OCI-LY7 (cell line): Measurements from ENCODE around the gene ST6GAL2. TPM values are rescaled to one million over a fixed set of nuclear protein-coding genes. Genes with fewer than 3 reads are reported as not detected.

Experiments used
- BruUV-seq: library from RNA; stranded (reverse); fragments of 400-500 nt; replicated peaks from 2 replicates; lab custom pipeline; 2021; lab: Mats Ljungman, UMichigan
- CTCF ChIA-PET: fragments of 300-600 bp; sonication (Branson Sonifier 250); formaldehyde crosslinking; loops from one replicate; lab custom pipeline; 2022; ENCODE audit warnings: antibody characterized with exemption; ENCODE audit not compliant: unreplicated experiment; lab: Charles Lee
- POLR2A ChIA-PET: fragments of 300-600 bp; sonication (Branson Sonifier 250); formaldehyde crosslinking; loops from one replicate; lab custom pipeline; 2022; ENCODE audit warnings: antibody characterized with exemption; lab: Charles Lee
- DNase-seq: peaks from one replicate; pipeline ENCODE4 v3.0.0-alpha.2; 2015; ENCODE audit warnings: low spot score
- H2AFZ ChIP-seq: fragments of 200-600 bp; sonication (generic), shearing (Covaris generic); 2 replicates; pipeline ENCODE4 v1.6.1; 2014; ENCODE audit warnings: mild to moderate bottlenecking, antibody characterized with exemption, low read length, moderate library complexity
- H3K27ac ChIP-seq: fragments of 200-600 bp; sonication (generic); 2 replicates; pipeline ENCODE4 v1.5.1; 2014; ENCODE audit warnings: mixed run types, low read depth, mild to moderate bottlenecking, moderate library complexity, low read length, inconsistent platforms; ENCODE audit not compliant: poor library complexity, severe bottlenecking
- H3K36me3 ChIP-seq: fragments of 200-600 bp; sonication (generic); 2 replicates; pipeline ENCODE4 v1.6.1; 2014; ENCODE audit warnings: mild to moderate bottlenecking, antibody characterized with exemption, low read length, moderate library complexity, mixed read lengths; ENCODE audit not compliant: insufficient read depth
- H3K4me1 ChIP-seq: fragments of 200-600 bp; sonication (generic); 2 replicates; pipeline ENCODE4 v1.5.1; 2014; ENCODE audit warnings: mild to moderate bottlenecking, low read length; ENCODE audit not compliant: insufficient read depth, poor library complexity, severe bottlenecking
- H3K4me2 ChIP-seq: fragments of 200-600 bp; sonication (generic); 2 replicates; pipeline ENCODE4 v1.6.1; 2014; ENCODE audit warnings: mild to moderate bottlenecking, low read length
- H3K4me3 ChIP-seq: fragments of 200-600 bp; sonication (generic); 2 replicates; pipeline ENCODE4 v1.5.1; 2014; ENCODE audit warnings: mild to moderate bottlenecking, low read depth, low read length; ENCODE audit not compliant: poor library complexity, severe bottlenecking
- H3K79me2 ChIP-seq: fragments of 200-600 bp; sonication (generic); 2 replicates; pipeline ENCODE4 v1.6.1; 2016; ENCODE audit warnings: low read depth, mild to moderate bottlenecking, low read length, moderate library complexity, mixed read lengths; ENCODE audit not compliant: insufficient read depth
- H3K9me2 ChIP-seq: fragments of 200-600 bp; sonication (generic); 2 replicates; pipeline ENCODE4 v1.6.1; 2016; ENCODE audit warnings: mild to moderate bottlenecking, low read length, mixed read lengths; ENCODE audit not compliant: insufficient read depth
- H3K9me3 ChIP-seq: fragments of 200-600 bp; sonication (generic); 2 replicates; pipeline ENCODE4 v1.6.1; 2014; ENCODE audit warnings: mild to moderate bottlenecking, mixed run types, low read length, mixed read lengths
- H4K20me1 ChIP-seq: fragments of 200-600 bp; sonication (generic); 2 replicates; pipeline ENCODE4 v1.6.1; 2014; ENCODE audit warnings: mild to moderate bottlenecking, antibody characterized with exemption, low read length, moderate library complexity, mixed read lengths; ENCODE audit not compliant: insufficient read depth
- EZH2phosphoT487 ChIP-seq: fragments of 200-600 bp; sonication (generic); IDR thresholded peaks from 2 replicates; pipeline ENCODE4 v1.6.1; 2018; ENCODE audit warnings: low read depth, borderline replicate concordance, mild to moderate bottlenecking, mixed run types, antibody characterized with exemption, low read length, moderate library complexity, mixed read lengths
- intact Hi-C: fragments of 100-400 bp; cut with micrococcal nuclease; formaldehyde crosslinking; loops from one replicate; pipeline ENCODE4 v1.10.0; 2022; ENCODE audit not compliant: unreplicated experiment
- total RNA-seq, 2 experiments: library from RNA; depleted of rRNA in 1 of 2; stranded (reverse); fragments of >200 nt in 1 of 2; shearing (Covaris generic) in 1 of 2; gene quantifications; 2 replicates each; pipeline ENCODE4 v1.2.3, GENCODE V29; 2014 to 2022
- TF ChIP-seq, protein P1 (sequence below): fragments of 200-600 bp; sonication (generic); conservative IDR thresholded peaks from 2 replicates; pipeline ENCODE4 v1.5.1; 2014; ENCODE audit warnings: mild to moderate bottlenecking, antibody characterized with exemption, low read length, moderate library complexity, mixed read lengths

Gene ST6GAL2
- total RNA-seq, 2 experiments from 2014 or later: not detected

DNA sequence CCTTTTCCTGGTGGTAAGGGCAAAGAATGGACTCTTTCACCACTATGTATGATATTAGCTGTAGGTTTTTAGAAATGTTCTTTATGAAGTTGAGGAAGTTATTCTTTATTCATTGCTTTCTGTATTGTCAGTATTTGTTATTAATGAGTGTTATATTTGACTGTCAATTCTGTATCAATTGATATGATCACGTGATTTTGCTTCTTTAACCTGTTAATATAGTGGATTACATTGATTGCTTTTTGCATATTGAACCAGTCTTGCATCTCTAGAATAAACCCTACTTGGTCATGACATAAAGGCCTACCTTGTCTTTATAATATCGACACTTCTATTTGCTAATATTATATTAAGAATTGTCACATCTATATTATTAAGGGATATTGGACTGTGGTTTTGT, 18.3 kb upstream of the ST6GAL2 start:
- BruUV-seq: no TSS peak
- H3K4me3 ChIP-seq: no peak overlapping the region
- no peak for DNase-seq
- H2AFZ ChIP-seq: no peak overlapping the region
- intact Hi-C loops: no loop called here
- H3K9me2 ChIP-seq: no peaks in the 10 kb centered on the region
- H3K36me3 ChIP-seq: no peaks in the 10 kb centered on the region
- no peaks in the 10 kb centered on the region for H4K20me1 ChIP-seq
- no peaks in the 10 kb centered on the region for H3K4me1 ChIP-seq
- no peak for TF ChIP-seq EZH2phosphoT487
- TF ChIP-seq, protein P1, sequence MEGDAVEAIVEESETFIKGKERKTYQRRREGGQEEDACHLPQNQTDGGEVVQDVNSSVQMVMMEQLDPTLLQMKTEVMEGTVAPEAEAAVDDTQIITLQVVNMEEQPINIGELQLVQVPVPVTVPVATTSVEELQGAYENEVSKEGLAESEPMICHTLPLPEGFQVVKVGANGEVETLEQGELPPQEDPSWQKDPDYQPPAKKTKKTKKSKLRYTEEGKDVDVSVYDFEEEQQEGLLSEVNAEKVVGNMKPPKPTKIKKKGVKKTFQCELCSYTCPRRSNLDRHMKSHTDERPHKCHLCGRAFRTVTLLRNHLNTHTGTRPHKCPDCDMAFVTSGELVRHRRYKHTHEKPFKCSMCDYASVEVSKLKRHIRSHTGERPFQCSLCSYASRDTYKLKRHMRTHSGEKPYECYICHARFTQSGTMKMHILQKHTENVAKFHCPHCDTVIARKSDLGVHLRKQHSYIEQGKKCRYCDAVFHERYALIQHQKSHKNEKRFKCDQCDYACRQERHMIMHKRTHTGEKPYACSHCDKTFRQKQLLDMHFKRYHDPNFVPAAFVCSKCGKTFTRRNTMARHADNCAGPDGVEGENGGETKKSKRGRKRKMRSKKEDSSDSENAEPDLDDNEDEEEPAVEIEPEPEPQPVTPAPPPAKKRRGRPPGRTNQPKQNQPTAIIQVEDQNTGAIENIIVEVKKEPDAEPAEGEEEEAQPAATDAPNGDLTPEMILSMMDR: no peak
- H3K27ac ChIP-seq: no peak overlapping the region
- ChIA-PET POLR2A (no interaction called here), CTCF (no interaction called here)
- no peaks in the 10 kb centered on the region for H3K79me2 ChIP-seq
- H3K9me3 ChIP-seq: no peaks in the 10 kb centered on the region
- no peak overlapping the region for H3K4me2 ChIP-seq

GRCh38 chr2:106899786-106900530, 14.0 kb upstream of the ST6GAL2 start:
- BruUV-seq: no TSS peak
- no peaks in the 10 kb centered on the region for H3K4me1 ChIP-seq

GRCh38 chr2:106894545-106894944, 8.6 kb upstream of the ST6GAL2 start:
- H2AFZ ChIP-seq: no peak overlapping the region
- no peak overlapping the region for H3K27ac ChIP-seq
- no peaks in the 10 kb centered on the region for H3K9me3 ChIP-seq
- POLR2A ChIA-PET: no interaction called here
- no peaks in the 10 kb centered on the region for H3K4me1 ChIP-seq
- no peak for TF ChIP-seq EZH2phosphoT487
- TF ChIP-seq, protein P1: no peak
- H3K4me3 ChIP-seq: no peak overlapping the region
- CTCF ChIA-PET: no interaction called here
- no peaks in the 10 kb centered on the region for H3K36me3 ChIP-seq
- no peak overlapping the region for H3K4me2 ChIP-seq
- no peaks in the 10 kb centered on the region for H3K79me2 ChIP-seq
- BruUV-seq: no TSS peak
- H3K9me2 ChIP-seq: no peaks in the 10 kb centered on the region
- no peak for DNase-seq
- intact Hi-C loops: no loop called here
- no peaks in the 10 kb centered on the region for H4K20me1 ChIP-seq

More at GRCh38 chr2:106899786-106900530, 14.0 kb upstream of the ST6GAL2 start:
- no peak for DNase-seq
- intact Hi-C loops: no loop called here
- no peaks in the 10 kb centered on the region for H4K20me1 ChIP-seq
- ChIA-PET CTCF (no interaction called here), POLR2A (no interaction called here)
- no peaks in the 10 kb centered on the region for H3K79me2 ChIP-seq
- H3K27ac ChIP-seq: no peak overlapping the region
- H3K9me2 ChIP-seq: no peaks in the 10 kb centered on the region
- H3K4me3 ChIP-seq: no peak overlapping the region
- no peak for TF ChIP-seq EZH2phosphoT487
- TF ChIP-seq, protein P1: no peak
- H2AFZ ChIP-seq: no peak overlapping the region
- H3K9me3 ChIP-seq: no peaks in the 10 kb centered on the region
- no peaks in the 10 kb centered on the region for H3K36me3 ChIP-seq
- H3K4me2 ChIP-seq: no peak overlapping the region
